Osteocyte (in vitro differentiated cells): ENCODE data around the gene ABLIM2. TPM values are rescaled to one million over a fixed set of nuclear protein-coding genes. Genes with fewer than 3 reads are reported as not detected.

Source experiments
- DNase-seq: peaks from one replicate; pipeline ENCODE4 v3.0.0; 2021; ENCODE audit warnings: mixed read lengths; ENCODE audit not compliant: unreplicated experiment; ENCODE audit errors: extremely low spot score
- H3K27ac Mint-ChIP-seq: one replicate; pipeline ENCODE4 v1.8.0; 2021; ENCODE audit warnings: mild to moderate bottlenecking, mixed read lengths; ENCODE audit not compliant: unreplicated experiment
- H3K27me3 Mint-ChIP-seq: one replicate; pipeline ENCODE4 v1.8.0; 2021; ENCODE audit warnings: mixed read lengths; ENCODE audit not compliant: unreplicated experiment
- H3K36me3 Mint-ChIP-seq: one replicate; pipeline ENCODE4 v1.8.0; 2021; ENCODE audit warnings: mixed read lengths; ENCODE audit not compliant: unreplicated experiment
- H3K4me1 Mint-ChIP-seq: one replicate; pipeline ENCODE4 v1.8.0; 2021; ENCODE audit warnings: mixed read lengths; ENCODE audit not compliant: unreplicated experiment
- H3K4me3 Mint-ChIP-seq: one replicate; pipeline ENCODE4 v1.8.0; 2021; ENCODE audit warnings: mild to moderate bottlenecking, moderate library complexity, mixed read lengths; ENCODE audit not compliant: unreplicated experiment
- H3K9me3 Mint-ChIP-seq: one replicate; pipeline ENCODE4 v1.8.0; 2021; ENCODE audit warnings: mixed read lengths; ENCODE audit not compliant: unreplicated experiment
- total RNA-seq: library from RNA; stranded (reverse); gene quantifications from 2 replicates; pipeline ENCODE4 v1.2.1, GENCODE V29; 2021
- TF ChIP-seq, protein P1 (sequence below): fragments of 200-600 bp; sonication (generic); IDR thresholded peaks from 2 replicates; pipeline ENCODE4 v1.5.0; 2021; ENCODE audit warnings: antibody characterized with exemption, mild to moderate bottlenecking, moderate library complexity

ABLIM2 gene
- total RNA-seq, 1 donor from 2014 or later = 0.24 TPM

DNA sequence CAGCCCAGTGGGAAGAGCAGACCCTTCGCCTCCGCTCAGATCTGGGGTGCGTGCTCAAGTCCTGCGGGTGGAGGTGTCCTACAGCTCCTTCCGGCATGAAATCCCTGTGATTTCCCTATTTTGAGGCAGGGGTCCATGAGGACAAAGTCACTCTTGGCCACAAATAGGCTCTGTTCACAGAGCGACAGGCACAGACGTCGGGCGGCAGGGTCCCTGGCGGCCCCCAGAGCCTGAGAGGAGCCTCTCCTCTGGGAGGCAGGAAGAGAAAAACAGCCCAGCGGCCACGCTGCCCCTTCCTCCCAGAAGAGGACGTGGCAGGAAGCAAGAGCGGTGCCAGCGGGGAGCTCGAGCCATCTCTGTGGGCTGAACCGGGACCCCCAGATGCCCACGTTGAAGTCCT lies 38.7 kb downstream of the ABLIM2 start:
- TF ChIP-seq, protein P1, sequence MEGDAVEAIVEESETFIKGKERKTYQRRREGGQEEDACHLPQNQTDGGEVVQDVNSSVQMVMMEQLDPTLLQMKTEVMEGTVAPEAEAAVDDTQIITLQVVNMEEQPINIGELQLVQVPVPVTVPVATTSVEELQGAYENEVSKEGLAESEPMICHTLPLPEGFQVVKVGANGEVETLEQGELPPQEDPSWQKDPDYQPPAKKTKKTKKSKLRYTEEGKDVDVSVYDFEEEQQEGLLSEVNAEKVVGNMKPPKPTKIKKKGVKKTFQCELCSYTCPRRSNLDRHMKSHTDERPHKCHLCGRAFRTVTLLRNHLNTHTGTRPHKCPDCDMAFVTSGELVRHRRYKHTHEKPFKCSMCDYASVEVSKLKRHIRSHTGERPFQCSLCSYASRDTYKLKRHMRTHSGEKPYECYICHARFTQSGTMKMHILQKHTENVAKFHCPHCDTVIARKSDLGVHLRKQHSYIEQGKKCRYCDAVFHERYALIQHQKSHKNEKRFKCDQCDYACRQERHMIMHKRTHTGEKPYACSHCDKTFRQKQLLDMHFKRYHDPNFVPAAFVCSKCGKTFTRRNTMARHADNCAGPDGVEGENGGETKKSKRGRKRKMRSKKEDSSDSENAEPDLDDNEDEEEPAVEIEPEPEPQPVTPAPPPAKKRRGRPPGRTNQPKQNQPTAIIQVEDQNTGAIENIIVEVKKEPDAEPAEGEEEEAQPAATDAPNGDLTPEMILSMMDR = no peak
- peaks cover 8% of the 10 kb centered on the region for H3K4me1 Mint-ChIP-seq
- no peak overlapping the region for H3K4me3 Mint-ChIP-seq
- no peak for DNase-seq
- H3K27ac Mint-ChIP-seq = no peak overlapping the region
- peaks cover 31% of the 10 kb centered on the region for H3K27me3 Mint-ChIP-seq
- no peaks in the 10 kb centered on the region for H3K9me3 Mint-ChIP-seq
- no peaks in the 10 kb centered on the region for H3K36me3 Mint-ChIP-seq

DNA sequence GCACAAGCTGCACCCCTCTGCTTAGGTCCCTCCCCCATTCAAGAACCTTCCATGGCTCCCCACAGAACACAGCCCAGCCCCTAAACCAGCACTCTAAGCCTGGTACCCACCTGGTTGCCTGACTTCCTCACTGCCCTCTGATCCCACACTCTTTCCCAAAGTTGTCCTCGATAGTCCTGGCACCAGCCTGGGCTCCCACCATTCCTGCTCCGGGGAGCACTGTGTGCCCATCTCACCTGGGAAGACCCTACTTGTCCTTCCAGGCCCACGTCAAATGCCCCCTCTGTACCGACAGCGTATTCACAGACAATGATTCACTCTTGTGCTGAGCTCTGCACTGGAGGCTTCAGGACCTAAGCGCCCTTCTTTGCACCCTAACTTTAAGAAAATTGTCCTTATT lies 40.1 kb downstream of the ABLIM2 start:
- peaks cover 7% of the 10 kb centered on the region for H3K4me1 Mint-ChIP-seq
- H3K4me3 Mint-ChIP-seq = no peak overlapping the region
- TF ChIP-seq, protein P1 = no peak
- H3K27ac Mint-ChIP-seq = no peak overlapping the region
- DNase-seq = no peak
- no peaks in the 10 kb centered on the region for H3K36me3 Mint-ChIP-seq
- H3K9me3 Mint-ChIP-seq = no peaks in the 10 kb centered on the region
- peaks cover 29% of the 10 kb centered on the region for H3K27me3 Mint-ChIP-seq

DNA sequence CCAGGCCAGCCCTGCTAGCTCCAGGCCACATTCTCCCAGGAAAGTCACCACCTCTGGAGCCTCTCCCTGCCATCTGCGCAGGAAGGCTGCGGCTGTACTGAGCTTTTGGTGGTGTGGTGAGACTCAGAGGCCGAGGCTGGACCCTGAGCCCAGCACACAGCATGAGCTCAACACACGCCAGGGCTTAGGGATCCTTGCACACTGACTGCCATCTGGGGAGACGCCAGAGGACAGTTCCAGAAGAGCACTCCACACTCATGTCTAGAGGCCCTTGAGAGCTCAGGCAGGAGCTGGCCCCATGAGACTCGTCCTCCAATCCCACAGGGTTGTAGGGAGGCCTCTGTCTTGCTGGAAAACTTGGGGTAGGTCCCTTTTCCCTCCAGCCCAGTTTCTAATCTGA lies 40.6 kb downstream of the ABLIM2 start:
- H3K4me3 Mint-ChIP-seq = no peak overlapping the region
- H3K27me3 Mint-ChIP-seq = peaks cover 32% of the 10 kb centered on the region
- peaks cover 2% of the 10 kb centered on the region for H3K4me1 Mint-ChIP-seq
- no peak for DNase-seq
- no peaks in the 10 kb centered on the region for H3K9me3 Mint-ChIP-seq
- no peak overlapping the region for H3K27ac Mint-ChIP-seq
- no peaks in the 10 kb centered on the region for H3K36me3 Mint-ChIP-seq
- TF ChIP-seq, protein P1 = no peak

DNA sequence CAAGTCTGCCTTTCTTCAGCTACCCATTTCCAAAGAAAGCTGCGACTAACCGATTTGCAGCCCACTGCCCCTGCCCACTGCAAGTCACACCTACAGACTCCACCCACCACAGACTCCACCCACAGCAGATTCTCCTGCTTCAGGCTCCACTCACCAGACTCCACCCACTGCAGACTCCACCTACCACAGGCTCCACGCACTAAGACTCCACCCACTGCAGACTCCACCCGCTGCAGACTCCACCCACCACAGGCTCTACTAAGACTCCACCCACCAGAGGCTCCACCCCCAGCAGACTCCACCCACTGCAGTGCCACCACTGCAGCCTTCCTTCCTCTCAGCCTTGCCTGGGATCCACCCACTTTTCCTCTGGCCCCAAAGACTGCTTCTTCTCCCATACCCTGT lies 41.3 kb downstream of the ABLIM2 start:
- TF ChIP-seq, protein P1 = no peak
- Mint-ChIP-seq H3K4me3 (no peak overlapping the region), H3K27me3 (peaks cover 34% of the 10 kb centered on the region), H3K36me3 (no peaks in the 10 kb centered on the region), H3K9me3 (no peaks in the 10 kb centered on the region), H3K4me1 (no peaks in the 10 kb centered on the region), H3K27ac (no peak overlapping the region)
- no peak for DNase-seq

DNA sequence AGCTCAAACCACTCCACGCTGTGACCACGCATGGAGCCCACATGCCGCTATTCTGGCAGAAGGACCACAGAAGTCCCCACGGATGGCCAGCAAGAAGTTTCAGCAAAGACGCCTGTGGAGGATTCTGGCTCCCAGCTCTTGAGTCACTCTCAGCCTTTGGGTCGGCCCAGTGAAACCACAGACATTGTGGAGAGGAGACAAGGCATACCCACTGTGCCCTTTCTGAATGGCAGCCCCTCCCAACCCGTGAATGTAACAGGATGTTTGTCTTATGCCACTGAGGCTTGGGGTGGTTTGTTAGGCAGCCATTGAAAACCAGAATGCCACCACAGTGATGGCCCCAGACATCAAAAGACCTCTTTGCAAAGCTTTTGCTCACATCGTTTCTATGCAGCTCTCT lies 42.7 kb downstream of the ABLIM2 start:
- H3K4me3 Mint-ChIP-seq = no peak overlapping the region
- no peak overlapping the region for H3K27ac Mint-ChIP-seq
- no peaks in the 10 kb centered on the region for H3K36me3 Mint-ChIP-seq
- DNase-seq = no peak
- TF ChIP-seq, protein P1 = no peak
- no peaks in the 10 kb centered on the region for H3K9me3 Mint-ChIP-seq
- H3K4me1 Mint-ChIP-seq = no peaks in the 10 kb centered on the region
- H3K27me3 Mint-ChIP-seq = peaks cover 41% of the 10 kb centered on the region
